HepG2 (cell line): ENCODE measurements around the gene SNAPIN. TPM values are rescaled to one million over a fixed set of nuclear protein-coding genes. Genes with fewer than 3 reads are reported as not detected.

ENCODE experiments used
- CBX1 ChIP-seq: IDR thresholded peaks from one replicate; pipeline ENCODE4 v1.6.1; 2016; ENCODE audit warnings: antibody characterized with exemption, low read depth
- EEA1 ChIP-seq: sonication (generic); formaldehyde crosslinking; IDR thresholded peaks from 2 replicates; pipeline ENCODE4 v1.5.1; 2020; ENCODE audit warnings: mild to moderate bottlenecking, missing genetic modification reagents, borderline replicate concordance
- ETV5 ChIP-seq: IDR thresholded peaks from 2 replicates; pipeline ENCODE4 v1.6.1; 2018; ENCODE audit warnings: missing biosample characterization, missing genetic modification reagents, inconsistent platforms, borderline replicate concordance
- HNRNPUL1 ChIP-seq: fragments of 200-400 bp; formaldehyde crosslinking; IDR thresholded peaks from 2 replicates; pipeline ENCODE4 v1.6.1; 2017; ENCODE audit warnings: low read depth, mild to moderate bottlenecking, low read length, moderate library complexity
- IRF1 ChIP-seq: sonication (generic); formaldehyde crosslinking; IDR thresholded peaks from 2 replicates; pipeline ENCODE4 v1.4.0; 2020; ENCODE audit warnings: low read depth, mild to moderate bottlenecking, missing genetic modification reagents
- KLF6 ChIP-seq: IDR thresholded peaks from 2 replicates; pipeline ENCODE4 v1.8.0; 2016; ENCODE audit warnings: missing biosample characterization, missing genetic modification reagents
- MTF1 ChIP-seq: sonication (generic); formaldehyde crosslinking; IDR thresholded peaks from 2 replicates; pipeline ENCODE4 v1.5.0; 2020; ENCODE audit warnings: missing genetic modification reagents
- NCOA1 ChIP-seq: sonication (generic); formaldehyde crosslinking; IDR thresholded peaks from 2 replicates; pipeline ENCODE4 v1.9.0; 2021; ENCODE audit warnings: missing genetic modification reagents
- NKX3-1 ChIP-seq: sonication (generic); formaldehyde crosslinking; IDR thresholded peaks from 2 replicates; pipeline ENCODE4 v1.5.0; 2020; ENCODE audit warnings: missing genetic modification reagents
- POGZ ChIP-seq: sonication (generic); formaldehyde crosslinking; IDR thresholded peaks from 2 replicates; pipeline ENCODE4 v1.4.0; 2020; ENCODE audit warnings: mild to moderate bottlenecking, missing genetic modification reagents
- SRSF4 ChIP-seq: fragments of 200-400 bp; formaldehyde crosslinking; IDR thresholded peaks from one replicate; pipeline ENCODE4 v1.6.1; 2018; ENCODE audit warnings: mild to moderate bottlenecking, low read depth, low read length, moderate library complexity; ENCODE audit not compliant: poor library complexity, severe bottlenecking
- XBP1 ChIP-seq: sonication (generic); formaldehyde crosslinking; IDR thresholded peaks from 2 replicates; pipeline ENCODE4 v1.5.0; 2020; ENCODE audit warnings: missing genetic modification reagents
- ZNF235 ChIP-seq: sonication (generic); formaldehyde crosslinking; IDR thresholded peaks from 2 replicates; pipeline ENCODE4 v1.8.1; 2023; ENCODE audit warnings: mild to moderate bottlenecking, missing genetic modification reagents, borderline replicate concordance
- ZNF337 ChIP-seq: sonication (generic); formaldehyde crosslinking; IDR thresholded peaks from 2 replicates; pipeline ENCODE4 v1.5.1; 2020; ENCODE audit warnings: missing genetic modification reagents, low read depth, mild to moderate bottlenecking, borderline replicate concordance
- ZNF616 ChIP-seq: sonication (generic); formaldehyde crosslinking; IDR thresholded peaks from 2 replicates; pipeline ENCODE4 v1.5.0; 2020; ENCODE audit warnings: low read depth, mild to moderate bottlenecking, missing genetic modification reagents
- ZNF670 ChIP-seq: sonication (generic); formaldehyde crosslinking; IDR thresholded peaks from 2 replicates; pipeline ENCODE4 v1.8.0; 2022; ENCODE audit warnings: mild to moderate bottlenecking, missing genetic modification reagents, borderline replicate concordance
- ZNF782 ChIP-seq: sonication (generic); formaldehyde crosslinking; IDR thresholded peaks from 2 replicates; pipeline ENCODE4 v1.4.0; 2020; ENCODE audit warnings: missing genetic modification reagents, mild to moderate bottlenecking, borderline replicate concordance
- ZNF879 ChIP-seq: sonication (generic); formaldehyde crosslinking; IDR thresholded peaks from 2 replicates; pipeline ENCODE4 v1.8.1; 2023; ENCODE audit warnings: missing genetic modification reagents
- polyA plus RNA-seq, 8 experiments: library from polyadenylated mRNA; depleted of rRNA in 3 of 8; stranded (reverse) in 7 of 8; unstranded in 1 of 8; fragments of >200 nt; fragmentation: Illumina TruSeq in 4 of 8; extraction: Trizol in 4 of 8; gene quantifications; 2 replicates each; pipeline versions ENCODE4 v1.2.1 to v1.2.3, GENCODE V29; 2011 to 2016; ENCODE audit warnings: low read depth in 4 of 8, missing spikeins in 1 of 8, mixed read lengths in 1 of 8; ENCODE audit not compliant: insufficient read depth in 1 of 8
- total RNA-seq, 5 experiments: library from RNA; depleted of rRNA; stranded (reverse); fragments of >200 nt; fragmentation: Illumina TruSeq; extraction: Trizol; gene quantifications; 2 replicates each; pipeline ENCODE4 v1.2.3, GENCODE V29; 2016; ENCODE audit warnings: low read depth in 1 of 5
- TF ChIP-seq, protein P1 (sequence below): sonication (generic); formaldehyde crosslinking; IDR thresholded peaks from 2 replicates; pipeline ENCODE4 v1.5.1; 2020; ENCODE audit warnings: missing genetic modification reagents, mild to moderate bottlenecking, borderline replicate concordance
- TF ChIP-seq, protein P2 (sequence below): sonication (generic); formaldehyde crosslinking; conservative IDR thresholded peaks from 2 replicates; pipeline ENCODE4 v1.5.0; 2020; ENCODE audit warnings: missing genetic modification reagents
- TF ChIP-seq, protein P3 (sequence below): sonication (generic); formaldehyde crosslinking; IDR thresholded peaks from 2 replicates; pipeline ENCODE4 v1.4.0; 2020; ENCODE audit warnings: mild to moderate bottlenecking, missing genetic modification reagents
- TF ChIP-seq, protein P4 (sequence below): sonication (generic); formaldehyde crosslinking; IDR thresholded peaks from 2 replicates; pipeline ENCODE4 v1.5.0; 2020; ENCODE audit warnings: missing genetic modification reagents, mild to moderate bottlenecking, borderline replicate concordance

Gene SNAPIN
- total and polyA plus RNA-seq, 2 of the 13 experiments (the other 11 are each of a cell fraction or from before 2014, with no cell fraction given) = 23.9 to 25.7 TPM

DNA sequence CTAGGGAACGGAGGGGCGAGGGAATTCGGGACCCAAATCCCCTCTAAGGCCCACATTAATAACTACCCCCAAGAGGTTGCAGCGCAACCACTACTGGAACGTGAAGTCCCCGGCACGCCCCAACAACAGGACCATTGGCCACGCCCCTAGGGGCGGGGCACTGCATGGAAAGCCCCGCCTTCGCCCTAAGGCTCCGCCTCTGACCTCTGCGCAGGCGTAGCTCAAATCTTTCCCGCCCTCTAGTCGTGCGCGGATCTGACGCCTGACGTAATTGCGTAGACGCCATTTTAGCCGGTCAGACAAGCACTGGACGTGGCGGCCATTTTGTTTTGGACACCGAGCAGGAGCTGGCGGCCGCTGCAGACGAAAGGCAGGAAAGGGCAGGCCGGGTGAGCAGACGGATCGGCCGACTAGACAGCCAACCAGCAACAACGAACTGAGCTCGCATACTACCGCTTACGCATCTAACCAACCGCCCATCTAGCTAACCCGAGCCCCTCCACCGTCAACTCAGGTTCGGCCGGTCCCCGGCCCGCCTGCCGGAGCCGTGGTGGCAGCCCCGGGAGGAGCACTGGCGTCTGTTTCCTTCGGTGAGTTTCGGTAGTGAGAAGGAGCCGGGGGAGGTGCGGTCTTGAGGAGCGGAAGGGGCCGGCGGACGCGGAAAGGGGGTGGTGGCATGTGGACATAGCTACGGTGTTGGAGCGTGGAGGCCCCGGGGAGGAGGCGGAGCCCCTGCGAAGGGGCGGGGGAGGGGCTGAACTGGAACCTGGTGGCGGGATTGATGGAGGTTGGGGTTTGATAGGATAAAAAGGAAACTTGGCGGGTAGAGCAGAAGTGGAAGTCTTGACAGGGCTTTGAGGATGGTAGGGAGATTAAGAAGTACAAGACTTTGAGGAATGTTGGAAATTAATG lies 24.5 kb upstream of the SNAPIN start, which contains the start of gene CHTOP (continued):
- peak; percentile 75 for TF ChIP-seq ZNF670 (CRISPR knock-in tag)
- peak; percentile 7 for TF ChIP-seq CBX1
- TF ChIP-seq, protein P1, sequence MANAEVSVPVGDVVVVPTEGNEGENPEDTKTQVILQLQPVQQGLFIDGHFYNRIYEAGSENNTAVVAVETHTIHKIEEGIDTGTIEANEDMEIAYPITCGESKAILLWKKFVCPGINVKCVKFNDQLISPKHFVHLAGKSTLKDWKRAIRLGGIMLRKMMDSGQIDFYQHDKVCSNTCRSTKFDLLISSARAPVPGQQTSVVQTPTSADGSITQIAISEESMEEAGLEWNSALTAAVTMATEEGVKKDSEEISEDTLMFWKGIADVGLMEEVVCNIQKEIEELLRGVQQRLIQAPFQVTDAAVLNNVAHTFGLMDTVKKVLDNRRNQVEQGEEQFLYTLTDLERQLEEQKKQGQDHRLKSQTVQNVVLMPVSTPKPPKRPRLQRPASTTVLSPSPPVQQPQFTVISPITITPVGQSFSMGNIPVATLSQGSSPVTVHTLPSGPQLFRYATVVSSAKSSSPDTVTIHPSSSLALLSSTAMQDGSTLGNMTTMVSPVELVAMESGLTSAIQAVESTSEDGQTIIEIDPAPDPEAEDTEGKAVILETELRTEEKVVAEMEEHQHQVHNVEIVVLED (CRISPR knock-in tag) = peak; percentile 100
- TF ChIP-seq KLF6 (CRISPR knock-in tag) = peak; percentile 65; the same call in 1 of the 2 replicates
- TF ChIP-seq, protein P2, sequence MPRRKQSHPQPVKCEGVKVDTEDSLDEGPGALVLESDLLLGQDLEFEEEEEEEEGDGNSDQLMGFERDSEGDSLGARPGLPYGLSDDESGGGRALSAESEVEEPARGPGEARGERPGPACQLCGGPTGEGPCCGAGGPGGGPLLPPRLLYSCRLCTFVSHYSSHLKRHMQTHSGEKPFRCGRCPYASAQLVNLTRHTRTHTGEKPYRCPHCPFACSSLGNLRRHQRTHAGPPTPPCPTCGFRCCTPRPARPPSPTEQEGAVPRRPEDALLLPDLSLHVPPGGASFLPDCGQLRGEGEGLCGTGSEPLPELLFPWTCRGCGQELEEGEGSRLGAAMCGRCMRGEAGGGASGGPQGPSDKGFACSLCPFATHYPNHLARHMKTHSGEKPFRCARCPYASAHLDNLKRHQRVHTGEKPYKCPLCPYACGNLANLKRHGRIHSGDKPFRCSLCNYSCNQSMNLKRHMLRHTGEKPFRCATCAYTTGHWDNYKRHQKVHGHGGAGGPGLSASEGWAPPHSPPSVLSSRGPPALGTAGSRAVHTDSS (CRISPR knock-in tag) = no peak
- TF ChIP-seq ZNF616 = no peak
- no peak for TF ChIP-seq IRF1 (CRISPR knock-in tag)
- peak; percentile 22; the same call in 1 of the 2 replicates for TF ChIP-seq ETV5 (CRISPR knock-in tag)
- TF ChIP-seq MTF1 (CRISPR knock-in tag) = no peak
- TF ChIP-seq, protein P3, sequence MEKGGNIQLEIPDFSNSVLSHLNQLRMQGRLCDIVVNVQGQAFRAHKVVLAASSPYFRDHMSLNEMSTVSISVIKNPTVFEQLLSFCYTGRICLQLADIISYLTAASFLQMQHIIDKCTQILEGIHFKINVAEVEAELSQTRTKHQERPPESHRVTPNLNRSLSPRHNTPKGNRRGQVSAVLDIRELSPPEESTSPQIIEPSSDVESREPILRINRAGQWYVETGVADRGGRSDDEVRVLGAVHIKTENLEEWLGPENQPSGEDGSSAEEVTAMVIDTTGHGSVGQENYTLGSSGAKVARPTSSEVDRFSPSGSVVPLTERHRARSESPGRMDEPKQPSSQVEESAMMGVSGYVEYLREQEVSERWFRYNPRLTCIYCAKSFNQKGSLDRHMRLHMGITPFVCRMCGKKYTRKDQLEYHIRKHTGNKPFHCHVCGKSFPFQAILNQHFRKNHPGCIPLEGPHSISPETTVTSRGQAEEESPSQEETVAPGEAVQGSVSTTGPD = no peak
- TF ChIP-seq XBP1 = no peak
- no peak for TF ChIP-seq NKX3-1 (CRISPR knock-in tag)
- TF ChIP-seq POGZ (CRISPR knock-in tag) = peak; percentile 91
- TF ChIP-seq SRSF4 = no peak
- 0 out of 2 replicates have a peak, but pooled peaks have one; percentile 38 for TF ChIP-seq NCOA1 (CRISPR knock-in tag)
- TF ChIP-seq EEA1 = no peak
- TF ChIP-seq, protein P4, sequence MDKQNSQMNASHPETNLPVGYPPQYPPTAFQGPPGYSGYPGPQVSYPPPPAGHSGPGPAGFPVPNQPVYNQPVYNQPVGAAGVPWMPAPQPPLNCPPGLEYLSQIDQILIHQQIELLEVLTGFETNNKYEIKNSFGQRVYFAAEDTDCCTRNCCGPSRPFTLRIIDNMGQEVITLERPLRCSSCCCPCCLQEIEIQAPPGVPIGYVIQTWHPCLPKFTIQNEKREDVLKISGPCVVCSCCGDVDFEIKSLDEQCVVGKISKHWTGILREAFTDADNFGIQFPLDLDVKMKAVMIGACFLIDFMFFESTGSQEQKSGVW (CRISPR knock-in tag) = no peak
- 0 out of 2 replicates have a peak, but pooled peaks have one; percentile 66 for TF ChIP-seq ZNF235 (CRISPR knock-in tag)
- TF ChIP-seq ZNF782 (CRISPR knock-in tag) = peak; percentile 78; the same call in 1 of the 2 replicates
- no peak for TF ChIP-seq ZNF879 (CRISPR knock-in tag)
- TF ChIP-seq HNRNPUL1 = no peak
- no peak for TF ChIP-seq ZNF337
